Tibial nerve (tissue), 4 donors: ENCODE results near the gene MSH5.

Experiments
- CTCF ChIP-seq, 5 experiments: fragments of 200-600 bp in 3 of 5; fragments of 450-650 bp in 2 of 5; sonication (generic) in 3 of 5; IDR thresholded peaks; one replicate each; pipeline ENCODE4 v1.5.1; 2016 to 2019; ENCODE audit warnings: antibody characterized with exemption in 5 of 5, mild to moderate bottlenecking in 3 of 5, moderate library complexity in 2 of 5
- EP300 ChIP-seq, 2 donors: sonication (generic); formaldehyde crosslinking; IDR thresholded peaks; one replicate each; pipeline ENCODE4 v1.6.1; 2017; ENCODE audit warnings: antibody characterized with exemption in 2 of 2, mild to moderate bottlenecking in 1 of 2

DNA sequence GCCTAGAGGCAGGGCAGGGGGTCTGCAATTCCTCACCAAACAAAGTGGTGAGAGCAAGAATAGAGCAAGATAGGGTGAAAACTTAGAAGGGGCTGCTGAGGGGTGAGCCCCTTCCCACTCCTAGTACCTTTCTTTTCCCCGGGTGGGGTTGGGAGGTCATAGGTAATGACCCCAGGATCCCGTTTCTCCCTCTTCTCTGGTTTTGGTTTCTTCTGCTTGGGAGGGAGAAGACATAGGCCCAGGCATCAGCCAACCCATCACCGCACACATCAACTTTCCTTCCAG is 52.2 kb downstream of the MSH5 start:
- TF ChIP-seq EP300 (IDR thresholded peaks at IDR 0.05) (no peak), CTCF (IDR thresholded peaks at IDR 0.05) (no peak)
